Measurements from ENCODE around the gene RAD51B.

RAD51B gene

GRCh38 chr14:68668531-68668930 is 849.0 kb downstream of the RAD51B start:
- TF ChIP-seq CTCF (conservative IDR thresholded peaks at IDR 0.05; ENCODE audit: low read depth, low read length), result no peak
- H3K4me3 ChIP-seq (ENCODE audit: low read length), result no peak overlapping the region
- DNase-seq (ENCODE audit: low read depth), result no peak

GRCh38 chr14:68669111-68669511 is 849.5 kb downstream of the RAD51B start:
- H3K4me3 ChIP-seq (ENCODE audit: low read length), result no peak overlapping the region
- no peak for TF ChIP-seq CTCF (conservative IDR thresholded peaks at IDR 0.05; ENCODE audit: low read depth, low read length)
- DNase-seq (ENCODE audit: low read depth), result peak; percentile 76

- DNase-seq (ENCODE audit: low read depth), result no peak
Observed at GRCh38 chr14:68669603-68670358, 850.2 kb downstream of the RAD51B start.

GRCh38 chr14:68670359-68670715 is 850.8 kb downstream of the RAD51B start:
- H3K4me3 ChIP-seq (ENCODE audit: low read length), result no peak overlapping the region
- DNase-seq (ENCODE audit: low read depth), result no peak
- no peak for TF ChIP-seq CTCF (conservative IDR thresholded peaks at IDR 0.05; ENCODE audit: low read depth, low read length)

More at GRCh38 chr14:68669603-68670358, 850.2 kb downstream of the RAD51B start:
- TF ChIP-seq CTCF (conservative IDR thresholded peaks at IDR 0.05; ENCODE audit: low read depth, low read length), result no peak
- no peak overlapping the region for H3K4me3 ChIP-seq (ENCODE audit: low read length)

GRCh38 chr14:68671909-68672308 is 852.3 kb downstream of the RAD51B start:
- no peak for DNase-seq (ENCODE audit: low read depth)
- H3K4me3 ChIP-seq (ENCODE audit: low read length), result no peak overlapping the region
- no peak for TF ChIP-seq CTCF (conservative IDR thresholded peaks at IDR 0.05; ENCODE audit: low read depth, low read length)

- DNase-seq (ENCODE audit: low read depth), result no peak
Observed at GRCh38 chr14:68672609-68673285, 853.2 kb downstream of the RAD51B start.

More at GRCh38 chr14:68672609-68673285, 853.2 kb downstream of the RAD51B start:
- no peak for TF ChIP-seq CTCF (conservative IDR thresholded peaks at IDR 0.05; ENCODE audit: low read depth, low read length)
- no peak overlapping the region for H3K4me3 ChIP-seq (ENCODE audit: low read length)
